Thoracic aorta (tissue), 2 donors: ENCODE results near the gene LPAR3. TPM values are rescaled to one million over a fixed set of nuclear protein-coding genes. Genes with fewer than 3 reads are reported as not detected.

ENCODE experiments used
- ATAC-seq: fragments of 150-250 bp; one replicate; pipeline ENCODE4 v1.8.0; 2017; ENCODE audit warnings: low read depth; ENCODE audit not compliant: insufficient number of reproducible peaks, low FRiP score
- DNase-seq: peaks from one replicate; pipeline ENCODE4 v3.0.0-alpha.2; 2020; ENCODE audit warnings: low spot score
- H3K27ac ChIP-seq, 2 donors: fragments of 200-600 bp; sonication (generic); 1 replicate in 1 of 2; 2 replicates in 1 of 2; pipeline ENCODE4 v1.5.1; 2016; ENCODE audit warnings: mild to moderate bottlenecking in 2 of 2, moderate library complexity in 2 of 2
- H3K27me3 ChIP-seq: fragments of 200-600 bp; sonication (generic); replicated peaks from 2 replicates; pipeline ENCODE4 v1.6.0; 2016; ENCODE audit warnings: mild to moderate bottlenecking; ENCODE audit not compliant: insufficient read depth
- H3K36me3 ChIP-seq: fragments of 200-600 bp; sonication (generic); one replicate; pipeline ENCODE4 v1.5.1; 2016
- H3K4me1 ChIP-seq, 2 donors: fragments of 200-600 bp; sonication (generic); 1 replicate in 1 of 2; 2 replicates in 1 of 2; pipeline versions ENCODE4 v1.5.1 to v1.6.0; 2016; ENCODE audit warnings: low read depth in 2 of 2, mild to moderate bottlenecking in 1 of 2; ENCODE audit not compliant: control insufficient read depth in 1 of 2
- H3K4me3 ChIP-seq: fragments of 200-600 bp; sonication (generic); 2 replicates; pipeline ENCODE4 v1.5.1; 2016; ENCODE audit warnings: mild to moderate bottlenecking
- H3K9me3 ChIP-seq: fragments of 200-600 bp; sonication (generic); 2 replicates; pipeline ENCODE4 v1.5.1; 2016
- total RNA-seq, 2 donors: library from RNA; depleted of rRNA; stranded (reverse); fragments of >200 nt; gene quantifications; one replicate each; pipeline versions ENCODE4 v1.1.0 to v1.2.3, GENCODE V29; 2016
- TF ChIP-seq, protein P1 (sequence below): fragments of 200-600 bp; sonication (generic); IDR thresholded peaks from one replicate; pipeline ENCODE4 v1.5.1; 2019; ENCODE audit warnings: antibody characterized with exemption

The LPAR3 gene
- total RNA-seq, 2 donors from 2014 or later = 1.1 to 2.7 TPM

DNA sequence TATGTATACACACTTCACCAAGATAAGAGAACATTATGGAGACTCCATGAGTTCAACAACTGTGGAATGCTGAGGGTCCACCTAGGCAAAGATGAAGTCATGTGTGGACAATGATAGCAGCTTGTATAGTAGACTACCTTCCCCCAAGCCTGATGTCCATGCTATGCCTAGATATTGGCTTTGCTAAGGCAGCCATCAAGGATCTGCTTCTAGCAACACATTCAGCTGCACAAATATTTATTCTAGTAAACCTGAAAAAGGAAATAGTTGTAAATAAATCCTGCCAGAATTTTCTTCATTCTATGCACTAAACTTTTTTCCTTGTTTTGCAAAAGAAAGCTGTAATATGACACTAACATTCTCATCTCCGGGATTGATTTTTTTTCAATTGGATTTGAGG is 7.0 kb upstream of the LPAR3 start:
- Histone ChIP-seq H3K27me3 (no peaks in the 10 kb centered on the region), H3K4me3 (no peak overlapping the region), H3K27ac (no peak overlapping the region), H3K36me3 (no peaks in the 10 kb centered on the region), H3K9me3 (no peaks in the 10 kb centered on the region), H3K4me1 (no peaks in the 10 kb centered on the region)
- DNase-seq (no peak), ATAC-seq (no peak)
- TF ChIP-seq, protein P1, sequence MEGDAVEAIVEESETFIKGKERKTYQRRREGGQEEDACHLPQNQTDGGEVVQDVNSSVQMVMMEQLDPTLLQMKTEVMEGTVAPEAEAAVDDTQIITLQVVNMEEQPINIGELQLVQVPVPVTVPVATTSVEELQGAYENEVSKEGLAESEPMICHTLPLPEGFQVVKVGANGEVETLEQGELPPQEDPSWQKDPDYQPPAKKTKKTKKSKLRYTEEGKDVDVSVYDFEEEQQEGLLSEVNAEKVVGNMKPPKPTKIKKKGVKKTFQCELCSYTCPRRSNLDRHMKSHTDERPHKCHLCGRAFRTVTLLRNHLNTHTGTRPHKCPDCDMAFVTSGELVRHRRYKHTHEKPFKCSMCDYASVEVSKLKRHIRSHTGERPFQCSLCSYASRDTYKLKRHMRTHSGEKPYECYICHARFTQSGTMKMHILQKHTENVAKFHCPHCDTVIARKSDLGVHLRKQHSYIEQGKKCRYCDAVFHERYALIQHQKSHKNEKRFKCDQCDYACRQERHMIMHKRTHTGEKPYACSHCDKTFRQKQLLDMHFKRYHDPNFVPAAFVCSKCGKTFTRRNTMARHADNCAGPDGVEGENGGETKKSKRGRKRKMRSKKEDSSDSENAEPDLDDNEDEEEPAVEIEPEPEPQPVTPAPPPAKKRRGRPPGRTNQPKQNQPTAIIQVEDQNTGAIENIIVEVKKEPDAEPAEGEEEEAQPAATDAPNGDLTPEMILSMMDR = no peak

DNA sequence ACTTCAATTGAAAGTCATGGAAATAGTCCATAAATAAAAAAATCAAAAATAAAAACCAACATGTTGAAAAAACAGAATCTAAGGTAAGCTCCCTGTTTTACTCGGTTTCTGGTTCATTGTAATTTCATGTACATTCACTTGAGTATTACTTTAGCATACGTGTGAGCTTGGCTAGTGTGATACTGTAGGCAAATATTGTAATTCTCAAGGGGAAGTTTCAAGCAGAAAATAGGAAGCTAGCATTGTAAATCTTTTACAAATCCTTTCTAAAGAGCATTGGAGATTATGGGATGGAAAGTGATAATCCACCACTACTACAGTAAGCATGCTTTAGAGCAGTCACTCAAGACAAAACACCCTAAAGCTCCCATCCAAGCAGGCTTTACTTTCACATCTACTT is 3.3 kb upstream of the LPAR3 start:
- no peak overlapping the region for H3K4me3 ChIP-seq
- no peaks in the 10 kb centered on the region for H3K9me3 ChIP-seq
- H3K27me3 ChIP-seq = no peaks in the 10 kb centered on the region
- H3K4me1 ChIP-seq = peaks cover 4 to 9% of the 10 kb centered on the region in 2 donors
- H3K36me3 ChIP-seq = no peaks in the 10 kb centered on the region
- DNase-seq (no peak), ATAC-seq (no peak)
- H3K27ac ChIP-seq = no peak overlapping the region
- TF ChIP-seq, protein P1 = no peak

DNA sequence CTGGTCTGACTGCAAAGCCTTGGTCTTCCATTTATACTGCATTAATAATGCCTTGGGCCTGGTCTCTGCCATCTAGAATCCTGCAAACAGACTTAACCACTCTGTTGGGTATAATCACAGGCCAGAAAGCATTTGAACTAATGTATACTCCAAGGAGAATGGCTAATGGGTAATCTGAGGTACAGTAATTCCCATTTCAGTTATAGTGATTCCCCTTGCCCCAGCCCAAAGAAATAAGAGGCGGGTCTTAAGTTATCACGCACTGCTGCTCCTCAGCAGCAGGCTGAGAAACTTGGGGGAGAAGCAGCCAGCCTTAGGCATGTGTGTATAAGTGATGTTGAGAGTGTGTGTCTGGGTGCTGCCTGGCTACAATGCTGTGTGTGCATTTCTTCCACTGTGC is 2.4 kb downstream of the LPAR3 start:
- no peaks in the 10 kb centered on the region for H3K36me3 ChIP-seq
- DNase-seq (no peak), ATAC-seq (no peak)

DNA sequence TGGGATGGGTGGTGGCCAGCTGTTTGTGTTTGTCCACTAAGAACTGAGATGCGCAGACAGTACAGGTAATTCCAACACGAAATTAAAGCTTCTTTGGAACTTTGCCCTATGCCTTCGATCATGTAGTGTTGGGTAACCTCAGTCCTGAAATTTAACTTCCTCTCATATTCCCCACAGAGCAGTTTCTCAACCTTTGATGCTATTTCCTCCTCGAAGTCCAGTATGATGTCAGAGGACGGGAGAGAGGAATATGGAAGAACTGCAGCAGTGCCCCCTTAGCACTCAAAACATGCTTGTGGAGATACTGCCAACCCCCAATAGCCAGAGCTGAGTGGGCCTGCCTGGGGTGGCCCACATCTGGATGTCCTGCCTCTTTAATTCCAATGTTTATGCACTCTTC is 3.6 kb downstream of the LPAR3 start:
- ATAC-seq (no peak), DNase-seq (no peak)
- Histone ChIP-seq H3K4me3 (no peak overlapping the region), H3K27ac (no peak overlapping the region), H3K4me1 (peaks cover 4 to 9% of the 10 kb centered on the region in 2 donors), H3K27me3 (no peaks in the 10 kb centered on the region), H3K36me3 (no peaks in the 10 kb centered on the region), H3K9me3 (no peaks in the 10 kb centered on the region)
- TF ChIP-seq, protein P1 = no peak

More for the DNA sequence above, 2.4 kb downstream of the LPAR3 start:
- H3K9me3 ChIP-seq = no peaks in the 10 kb centered on the region
- TF ChIP-seq, protein P1 = no peak
- no peaks in the 10 kb centered on the region for H3K27me3 ChIP-seq
- H3K4me3 ChIP-seq = no peak overlapping the region
- peaks cover 4 to 9% of the 10 kb centered on the region in 2 donors for H3K4me1 ChIP-seq
- no peak overlapping the region for H3K27ac ChIP-seq

DNA sequence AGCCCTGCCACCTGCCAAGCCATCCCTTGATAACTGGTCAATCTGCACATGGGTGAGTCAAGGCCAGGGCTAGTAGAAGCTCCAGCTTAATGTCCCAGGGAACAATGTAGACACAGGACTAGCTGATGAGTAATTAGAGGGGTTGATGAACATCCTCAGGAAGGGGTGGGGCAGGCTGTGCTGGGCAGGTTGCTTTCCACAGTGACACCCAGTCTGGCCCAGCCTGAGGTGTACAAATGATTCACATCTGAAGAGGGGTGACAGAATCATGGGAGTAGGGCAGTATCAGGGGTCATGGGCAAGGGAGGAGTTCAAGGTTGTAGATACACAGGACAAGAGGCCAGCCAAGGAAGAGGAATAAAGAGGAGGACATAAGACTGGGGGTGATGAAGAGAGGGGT is 4.3 kb downstream of the LPAR3 start:
- Histone ChIP-seq H3K4me1 (peaks cover 4 to 9% of the 10 kb centered on the region in 2 donors), H3K4me3 (no peak overlapping the region), H3K27me3 (no peaks in the 10 kb centered on the region), H3K36me3 (no peaks in the 10 kb centered on the region), H3K27ac (no peak overlapping the region), H3K9me3 (no peaks in the 10 kb centered on the region)
- TF ChIP-seq, protein P1 = no peak
- no peak for ATAC-seq
- no peak for DNase-seq
